LNCaP clone FGC (cell line): ENCODE results near the gene TMEM184A.

Source experiments
- DNase-seq: peaks from one replicate; pipeline ENCODE4 v3.0.0-alpha.2; 2011; ENCODE audit warnings: low read depth
- H3K4me3 ChIP-seq: 2 replicates; pipeline ENCODE4 v1.5.1; 2011; ENCODE audit warnings: mild to moderate bottlenecking, low read depth, low read length, control low read depth
- TF ChIP-seq, protein P1 (sequence below): IDR thresholded peaks from 2 replicates; pipeline ENCODE4 v1.5.1; 2012; ENCODE audit warnings: mild to moderate bottlenecking; ENCODE audit not compliant: control insufficient read depth, insufficient read depth; ENCODE audit errors: extremely low read depth

The TMEM184A gene

GRCh38 chr7:1546909-1547776 is 8.9 kb downstream of the TMEM184A start:
- TF ChIP-seq, protein P1, sequence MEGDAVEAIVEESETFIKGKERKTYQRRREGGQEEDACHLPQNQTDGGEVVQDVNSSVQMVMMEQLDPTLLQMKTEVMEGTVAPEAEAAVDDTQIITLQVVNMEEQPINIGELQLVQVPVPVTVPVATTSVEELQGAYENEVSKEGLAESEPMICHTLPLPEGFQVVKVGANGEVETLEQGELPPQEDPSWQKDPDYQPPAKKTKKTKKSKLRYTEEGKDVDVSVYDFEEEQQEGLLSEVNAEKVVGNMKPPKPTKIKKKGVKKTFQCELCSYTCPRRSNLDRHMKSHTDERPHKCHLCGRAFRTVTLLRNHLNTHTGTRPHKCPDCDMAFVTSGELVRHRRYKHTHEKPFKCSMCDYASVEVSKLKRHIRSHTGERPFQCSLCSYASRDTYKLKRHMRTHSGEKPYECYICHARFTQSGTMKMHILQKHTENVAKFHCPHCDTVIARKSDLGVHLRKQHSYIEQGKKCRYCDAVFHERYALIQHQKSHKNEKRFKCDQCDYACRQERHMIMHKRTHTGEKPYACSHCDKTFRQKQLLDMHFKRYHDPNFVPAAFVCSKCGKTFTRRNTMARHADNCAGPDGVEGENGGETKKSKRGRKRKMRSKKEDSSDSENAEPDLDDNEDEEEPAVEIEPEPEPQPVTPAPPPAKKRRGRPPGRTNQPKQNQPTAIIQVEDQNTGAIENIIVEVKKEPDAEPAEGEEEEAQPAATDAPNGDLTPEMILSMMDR: no peak
- no peak overlapping the region for H3K4me3 ChIP-seq
- no peak for DNase-seq

GRCh38 chr7:1546274-1546908 is 9.6 kb downstream of the TMEM184A start:
- H3K4me3 ChIP-seq: no peak overlapping the region
- TF ChIP-seq, protein P1: no peak
- no peak for DNase-seq

GRCh38 chr7:1545417-1546246 is 10.4 kb downstream of the TMEM184A start:
- TF ChIP-seq, protein P1: peak; percentile 22
- H3K4me3 ChIP-seq: no peak overlapping the region
- no peak for DNase-seq

- TF ChIP-seq, protein P1: no peak
- DNase-seq: no peak
- no peak overlapping the region for H3K4me3 ChIP-seq
Measured at GRCh38 chr7:1544896-1545416, 11.0 kb downstream of the TMEM184A start.

DNA sequence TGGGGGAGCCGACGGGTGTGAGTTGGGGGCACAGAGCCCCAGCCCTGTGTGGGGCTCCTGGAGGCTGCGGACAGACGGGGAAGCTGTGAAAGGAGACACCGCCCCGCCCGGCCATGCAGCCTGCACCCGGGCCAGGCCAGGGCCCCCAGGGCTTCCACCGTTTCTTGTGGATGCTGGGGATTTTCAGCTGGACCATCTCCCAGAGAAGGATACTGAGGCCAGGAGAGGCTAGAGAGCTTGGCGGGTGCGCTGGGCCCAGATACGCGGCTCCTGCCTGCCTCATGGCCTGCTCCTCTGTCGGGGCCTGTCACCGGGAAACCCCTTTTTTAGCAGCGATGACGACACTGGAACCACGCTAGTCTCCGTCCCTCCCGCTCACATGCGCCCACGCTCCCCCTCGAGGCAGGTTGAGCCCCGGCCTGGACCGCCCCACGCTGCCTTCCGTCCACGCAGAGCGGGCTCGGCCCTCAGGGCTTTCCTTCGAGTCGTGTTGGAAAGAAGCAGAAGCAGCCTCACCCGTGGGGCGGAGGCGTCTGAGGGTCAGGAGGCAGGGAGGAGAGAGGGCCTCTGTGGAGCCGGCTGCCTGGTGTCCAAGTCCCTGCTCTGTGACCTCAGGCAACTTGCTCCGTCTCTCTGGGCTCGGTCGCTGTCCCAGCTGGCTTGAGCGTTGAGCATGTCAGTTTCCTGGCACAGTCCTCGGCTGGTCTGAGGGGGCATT is 11.7 kb downstream of the TMEM184A start:
- no peak for DNase-seq

DNA sequence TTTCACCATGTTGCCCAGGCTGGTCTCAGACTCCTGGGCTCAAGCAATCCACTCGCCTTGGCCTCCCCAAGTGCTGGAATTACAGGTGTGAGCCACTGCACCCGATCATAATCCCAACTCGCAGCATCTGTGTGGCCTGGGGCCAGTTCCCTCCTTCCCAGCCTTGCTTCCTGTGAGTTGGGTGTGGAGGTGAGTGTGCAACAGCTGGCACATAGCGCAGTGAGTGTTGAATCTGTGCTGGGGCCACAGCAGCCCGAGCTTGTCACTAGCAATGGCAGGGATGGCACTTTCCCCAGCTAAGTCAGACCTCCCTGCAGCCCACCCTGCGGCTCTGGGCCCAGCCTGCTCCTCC is 12.2 kb downstream of the TMEM184A start:
- H3K4me3 ChIP-seq: no peak overlapping the region
- DNase-seq: no peak
- TF ChIP-seq, protein P1: no peak

More for the DNA sequence above, 11.7 kb downstream of the TMEM184A start:
- H3K4me3 ChIP-seq: no peak overlapping the region
- TF ChIP-seq, protein P1: no peak
